GM04503 (cell line): ENCODE data around the gene MCOLN2.

Experiments used
- DNase-seq: peaks from one replicate; pipeline ENCODE4 v3.0.0-alpha.2; 2012; ENCODE audit warnings: low read depth

Gene MCOLN2

DNA sequence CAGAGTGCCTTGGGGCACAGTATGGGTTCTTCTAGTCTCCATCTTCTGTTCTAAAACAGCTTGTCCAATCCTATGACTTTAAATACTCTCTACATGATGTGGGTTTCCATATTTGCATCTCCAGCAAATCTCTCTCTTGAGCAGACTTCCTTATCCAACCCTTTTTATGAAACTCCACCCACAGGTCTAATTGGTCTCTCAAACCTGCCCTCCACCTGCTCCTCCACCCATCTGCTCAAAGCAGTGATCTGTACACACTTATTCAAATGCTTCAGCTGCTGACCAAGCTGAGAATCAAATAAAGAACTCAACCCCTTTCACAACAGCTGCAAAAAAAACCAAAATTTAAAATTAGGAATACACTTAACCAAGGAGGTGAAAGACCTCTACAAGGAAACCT, 11.5 kb downstream of the MCOLN2 start:
- no peak for DNase-seq

DNA sequence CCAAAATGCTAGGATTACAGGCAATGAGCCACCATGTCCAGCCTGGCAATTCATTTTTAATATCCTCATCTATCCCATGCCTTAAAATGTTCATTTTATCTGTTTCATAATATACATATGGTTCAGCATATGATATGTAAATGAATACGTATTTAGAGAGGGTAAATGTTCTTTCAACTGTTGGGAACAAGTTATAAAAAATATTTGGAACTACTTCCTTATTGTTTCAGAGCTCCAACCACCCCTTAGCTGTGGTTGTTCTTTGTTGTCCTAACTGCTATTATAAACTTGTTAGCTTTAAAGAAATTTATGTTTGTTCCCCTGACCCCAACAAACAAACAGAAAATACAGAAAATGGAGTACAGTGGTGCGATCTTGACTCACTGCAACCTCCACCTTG, 14.5 kb downstream of the MCOLN2 start:
- no peak for DNase-seq

DNA sequence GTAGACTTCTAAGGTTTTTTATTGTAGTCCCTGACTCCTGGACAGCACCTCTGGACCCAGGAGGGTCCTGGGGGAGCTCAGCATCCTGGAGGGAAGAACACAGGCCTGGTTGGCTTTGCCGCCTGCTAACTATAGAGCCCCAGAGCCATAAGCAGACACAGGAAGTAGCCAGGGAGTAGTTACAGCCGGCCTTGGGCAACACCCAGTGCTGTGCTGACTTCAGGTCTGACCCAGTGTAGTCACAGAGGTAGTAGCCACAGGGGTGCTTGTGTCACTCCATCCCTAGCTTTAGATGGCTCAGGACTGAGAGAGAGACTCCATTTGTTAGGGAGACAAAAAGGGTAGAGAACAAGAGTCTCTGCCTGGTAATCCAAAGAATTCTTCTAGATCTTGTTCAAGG, 21.9 kb downstream of the MCOLN2 start:
- DNase-seq: no peak

DNA sequence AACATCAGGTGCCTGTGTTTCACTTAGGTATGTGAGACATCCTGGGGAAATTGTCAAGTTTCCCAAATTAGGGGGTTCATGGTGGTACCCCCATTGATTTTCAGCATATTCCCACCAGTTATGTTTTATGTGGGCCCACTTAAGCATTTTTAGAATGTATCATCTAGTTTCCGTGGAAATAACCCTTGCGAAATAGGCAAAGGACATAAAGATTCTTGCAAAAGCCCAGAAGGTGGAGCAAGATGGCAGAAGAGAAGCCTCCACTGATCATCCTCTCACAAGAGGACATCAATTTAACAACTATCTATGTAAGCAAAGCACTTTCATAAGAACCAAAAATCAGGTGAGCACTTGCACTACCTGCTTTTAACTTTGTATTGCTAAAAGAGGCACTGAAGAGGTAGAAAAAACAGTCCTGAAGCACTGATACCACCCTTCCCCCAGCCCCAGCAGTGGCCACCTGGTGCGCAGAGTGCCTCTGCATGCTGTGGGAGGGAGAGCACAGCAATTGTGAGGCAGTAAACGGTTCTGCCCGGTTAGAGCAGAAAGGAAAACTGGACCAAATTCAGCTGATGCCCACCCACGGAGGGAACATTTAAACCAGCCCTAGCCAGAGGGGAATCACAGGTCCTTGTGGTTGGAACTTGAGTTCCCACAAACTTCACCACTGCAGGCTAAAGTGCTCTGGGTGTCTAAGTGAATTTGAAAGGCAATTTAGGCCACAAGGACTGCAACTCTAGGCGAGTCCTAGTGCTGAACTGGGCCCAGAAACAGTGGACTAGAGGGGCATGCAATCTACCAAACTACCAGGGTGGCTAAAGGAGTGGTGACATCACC, 23.2 kb downstream of the MCOLN2 start:
- no peak for DNase-seq

DNA sequence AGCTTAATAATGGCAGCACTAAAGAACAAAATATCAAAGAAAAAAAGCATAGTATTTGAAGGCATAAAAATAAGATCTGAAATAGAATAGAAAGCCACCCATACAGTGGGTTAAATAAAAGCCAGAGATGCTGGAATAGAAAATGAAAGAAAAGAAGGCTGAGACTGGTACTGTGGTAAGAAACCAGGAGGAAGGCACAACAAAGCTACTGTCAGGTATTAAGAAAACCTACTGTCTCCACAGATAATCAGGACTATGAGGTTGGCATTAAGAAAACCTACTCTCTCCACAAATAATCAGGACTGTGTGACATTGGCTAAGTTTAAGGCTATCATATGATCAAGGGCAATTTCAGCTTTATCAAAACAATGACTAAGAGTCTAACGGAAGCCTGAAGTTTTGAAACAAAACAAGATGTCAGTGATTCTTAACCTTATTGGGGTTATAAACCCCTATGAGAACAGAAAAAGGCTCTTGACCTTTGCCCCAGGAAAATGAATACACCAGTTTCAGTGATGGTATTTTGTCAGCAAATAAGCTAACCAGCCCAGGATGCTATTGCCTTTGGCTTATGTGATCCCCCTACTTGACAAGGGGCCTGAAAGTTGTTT, 24.4 kb downstream of the MCOLN2 start:
- no peak for DNase-seq

DNA sequence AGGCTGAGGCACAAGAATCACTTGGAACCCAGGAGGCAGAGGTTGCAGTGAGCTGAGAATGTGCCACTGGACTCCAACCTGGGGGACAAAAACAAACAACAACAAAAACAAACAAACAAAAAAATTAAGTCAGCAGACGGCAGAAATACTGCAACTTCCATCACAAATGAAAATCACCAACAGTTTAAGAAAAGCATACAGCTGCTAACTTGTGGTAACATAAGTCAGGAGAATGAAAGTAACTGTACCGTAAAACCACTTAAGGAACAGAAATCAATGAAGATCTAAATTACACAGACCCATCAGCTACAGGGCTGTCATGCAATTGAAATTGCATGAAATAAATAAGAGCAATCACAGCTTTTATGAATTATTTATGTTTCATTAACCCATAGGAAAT, 25.0 kb downstream of the MCOLN2 start:
- no peak for DNase-seq

DNA sequence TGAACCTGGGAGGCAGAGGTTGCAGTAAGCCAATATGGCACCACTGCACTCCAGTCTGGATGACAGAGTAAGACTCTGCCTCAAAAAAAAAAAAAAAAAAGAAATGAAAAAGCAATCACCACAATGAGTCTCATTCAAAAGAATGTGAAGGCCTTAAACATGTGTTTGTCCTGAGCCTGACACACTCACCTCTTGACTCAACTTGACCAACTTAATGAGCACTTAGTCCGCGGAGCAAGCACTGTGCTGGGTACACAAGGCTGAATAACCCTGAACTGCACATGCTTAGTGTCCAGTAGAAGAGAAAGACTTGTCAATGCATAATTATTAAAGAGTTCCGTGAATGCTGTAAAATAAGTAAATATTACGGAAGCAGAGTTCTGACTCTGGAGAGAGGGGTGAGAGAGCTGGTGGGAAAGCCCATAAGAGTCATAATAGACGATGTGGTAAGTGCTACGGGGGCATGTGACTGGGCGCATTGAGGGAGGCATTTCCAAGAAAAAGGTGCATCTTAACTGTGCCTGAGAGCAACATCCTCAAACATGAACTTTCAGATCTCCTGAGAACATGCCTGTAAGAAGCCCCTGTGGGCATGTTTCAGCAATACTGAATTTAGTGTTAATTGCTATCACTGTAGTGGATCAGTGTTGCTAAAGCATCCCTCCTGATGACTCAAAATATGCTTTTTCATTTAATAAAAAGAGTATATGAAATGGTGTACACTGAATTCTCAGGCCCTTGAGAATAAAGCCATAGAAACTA, 27.2 kb downstream of the MCOLN2 start:
- no peak for DNase-seq

DNA sequence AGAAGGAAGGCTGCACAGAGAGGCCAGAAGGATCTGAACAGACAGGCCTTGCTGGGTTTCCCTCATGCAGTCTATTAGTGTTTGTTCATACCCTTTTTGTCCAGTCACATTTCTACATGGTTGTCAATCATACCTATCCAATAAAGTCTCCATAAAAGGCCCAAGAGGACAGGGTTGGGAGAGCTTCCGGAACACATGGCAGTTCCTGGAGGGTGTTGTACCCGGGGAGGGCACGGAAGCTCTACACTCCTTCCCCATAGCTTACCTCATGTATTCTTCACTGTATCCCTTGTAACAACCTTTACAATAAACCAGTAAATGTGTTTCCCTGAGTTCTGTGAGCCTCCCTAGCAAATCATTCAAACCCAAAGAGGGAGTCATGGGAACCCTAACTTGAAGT, 28.0 kb downstream of the MCOLN2 start:
- no peak for DNase-seq

DNA sequence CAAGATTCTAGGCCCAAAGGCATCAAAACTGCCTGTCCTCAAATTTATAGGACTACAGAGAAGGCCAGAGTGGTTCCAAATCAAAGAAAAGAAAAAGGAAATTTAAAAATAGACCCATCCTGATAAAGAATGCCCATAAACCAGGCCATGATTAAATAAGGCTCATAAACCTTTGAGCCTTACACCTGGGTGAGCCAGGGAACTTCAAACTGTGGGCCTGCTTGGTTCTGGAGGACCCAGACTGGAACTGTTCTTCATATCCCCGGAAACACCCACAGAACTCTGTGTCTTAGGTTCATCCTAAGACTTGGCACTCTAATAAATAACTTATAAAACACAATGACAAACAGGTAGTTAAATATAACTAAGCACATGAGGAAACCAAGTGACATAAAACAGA, 28.8 kb downstream of the MCOLN2 start:
- no peak for DNase-seq

DNA sequence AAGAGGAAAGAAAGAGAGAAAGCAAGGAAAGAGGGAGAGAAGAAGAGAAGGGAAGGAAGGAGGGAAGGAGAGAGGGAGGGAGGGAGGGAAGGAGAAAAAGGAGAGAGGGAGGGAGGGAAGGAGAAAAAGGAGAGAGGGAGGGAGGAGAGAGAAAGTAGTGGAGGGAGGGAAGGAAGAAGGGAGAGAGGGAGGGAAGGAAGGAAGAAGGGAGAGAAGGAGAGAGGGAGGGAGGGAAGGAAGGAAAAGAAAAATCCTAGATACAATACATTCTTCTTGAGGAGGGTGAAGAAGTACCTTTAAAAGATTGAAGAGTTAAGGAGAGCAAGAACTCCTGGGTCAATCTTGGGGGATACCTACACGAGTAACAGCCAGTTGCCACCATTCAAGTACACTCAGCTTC, 29.2 kb downstream of the MCOLN2 start:
- no peak for DNase-seq

DNA sequence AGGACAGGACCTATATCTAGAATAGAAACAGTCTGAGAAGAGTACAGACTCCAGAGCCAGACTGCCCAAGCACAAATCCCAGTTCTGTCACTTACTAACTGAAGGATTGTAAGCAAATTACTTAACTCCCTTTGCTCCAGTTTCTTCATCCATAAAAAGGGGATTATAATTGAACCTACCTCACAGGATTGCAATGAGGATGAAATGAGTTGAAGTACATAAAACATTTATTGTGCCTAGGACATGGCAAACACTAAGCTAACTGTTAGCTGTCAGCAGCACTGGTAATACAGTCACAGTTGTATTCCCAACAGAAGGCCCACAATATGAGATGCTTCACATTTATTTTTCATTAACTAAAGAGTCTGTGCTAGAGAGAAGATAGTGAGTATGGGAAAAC, 33.9 kb downstream of the MCOLN2 start:
- no peak for DNase-seq

DNA sequence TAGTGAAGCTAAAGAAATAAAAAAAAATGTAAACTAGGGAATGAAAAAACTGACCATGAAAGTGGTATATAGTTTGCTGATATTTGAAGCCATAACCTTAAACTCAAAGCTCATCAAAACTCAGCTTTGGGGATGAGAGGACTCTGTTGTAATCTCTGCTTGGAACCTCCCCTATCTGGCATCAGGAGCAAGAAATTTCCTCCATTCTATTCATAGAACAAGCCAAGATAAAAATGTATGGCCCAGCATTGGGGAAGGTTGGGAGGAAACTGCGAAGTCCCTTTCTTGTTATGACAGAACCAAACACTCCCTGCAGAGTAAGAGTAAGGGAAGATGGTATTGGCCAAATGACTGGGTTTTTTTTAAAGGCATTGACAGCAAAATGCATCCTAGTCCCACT, 35.6 kb downstream of the MCOLN2 start:
- DNase-seq: no peak

DNA sequence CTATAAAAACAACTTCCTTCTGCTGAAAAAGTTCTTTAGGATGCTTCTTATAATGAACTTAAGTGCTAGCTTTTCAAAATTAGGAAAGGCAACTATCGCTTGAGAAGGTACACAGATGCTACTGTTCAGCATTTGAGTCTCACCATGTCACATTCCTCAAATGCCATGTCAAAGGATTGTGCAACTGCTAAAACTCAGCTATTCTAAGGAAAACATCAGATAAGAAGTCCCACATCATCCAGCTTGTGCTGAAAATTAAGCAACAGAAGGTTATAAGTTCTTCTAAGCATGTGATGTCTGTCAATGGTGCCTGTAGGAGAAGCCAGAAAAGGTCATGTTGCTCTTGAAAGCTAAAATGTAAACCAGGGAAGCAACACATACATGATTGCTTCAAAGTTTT, 36.5 kb downstream of the MCOLN2 start:
- DNase-seq: peak; percentile 28

DNA sequence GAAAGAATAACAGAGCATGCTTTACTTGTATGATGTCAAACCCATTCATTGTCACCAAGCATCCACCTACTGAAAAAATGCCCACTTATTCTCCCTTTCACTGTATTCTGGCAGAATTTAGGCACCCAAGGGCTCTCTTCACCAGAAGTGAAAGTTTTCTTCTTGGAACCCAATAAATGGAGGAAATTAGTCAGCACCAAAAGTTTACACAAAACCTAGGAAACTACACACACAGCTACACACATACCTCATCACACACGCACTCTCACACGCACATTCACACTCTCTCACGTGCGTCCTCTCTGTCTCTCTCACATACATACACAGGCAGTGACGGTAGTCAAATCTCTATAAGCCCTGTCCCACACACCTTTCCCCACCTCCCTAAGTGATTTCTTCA, 37.6 kb downstream of the MCOLN2 start:
- DNase-seq: no peak

DNA sequence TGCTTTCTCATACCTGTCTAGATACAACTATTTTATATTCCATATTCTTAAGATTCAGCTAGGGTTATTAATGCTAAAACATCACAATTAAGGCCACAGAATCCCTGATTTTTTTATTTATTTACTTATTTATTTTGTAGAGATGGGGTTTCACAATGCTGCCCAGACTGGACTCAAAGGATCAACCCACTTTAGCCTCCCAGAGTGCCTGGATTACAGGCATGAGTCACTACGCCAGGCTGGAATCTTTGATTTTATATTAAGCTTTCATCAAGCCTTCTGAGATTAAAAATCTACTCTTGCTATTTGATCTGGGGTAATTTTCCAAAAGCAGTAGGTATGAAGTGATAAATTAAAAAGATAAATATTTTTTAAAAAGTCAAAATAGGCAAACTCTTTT, 38.9 kb downstream of the MCOLN2 start:
- no peak for DNase-seq

DNA sequence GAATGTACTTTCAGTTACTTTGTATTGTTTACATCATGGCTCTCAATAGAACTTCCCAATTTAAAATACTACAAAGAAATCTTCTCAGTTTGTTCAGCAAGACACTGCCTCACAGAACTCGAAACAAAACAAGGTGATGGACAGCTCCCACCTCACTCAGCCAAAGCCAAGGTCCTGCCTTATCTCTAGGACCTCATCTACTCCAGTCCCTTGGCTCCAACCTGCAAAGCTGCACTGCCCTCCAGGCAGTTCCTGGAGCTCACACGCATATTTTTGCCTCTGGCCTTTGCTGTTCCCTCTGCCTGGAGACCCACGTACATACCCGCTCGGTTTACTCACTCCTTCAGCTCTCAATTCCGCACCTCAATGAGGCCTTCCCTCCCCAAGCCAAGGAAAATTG, 40.3 kb downstream of the MCOLN2 start:
- DNase-seq: no peak

DNA sequence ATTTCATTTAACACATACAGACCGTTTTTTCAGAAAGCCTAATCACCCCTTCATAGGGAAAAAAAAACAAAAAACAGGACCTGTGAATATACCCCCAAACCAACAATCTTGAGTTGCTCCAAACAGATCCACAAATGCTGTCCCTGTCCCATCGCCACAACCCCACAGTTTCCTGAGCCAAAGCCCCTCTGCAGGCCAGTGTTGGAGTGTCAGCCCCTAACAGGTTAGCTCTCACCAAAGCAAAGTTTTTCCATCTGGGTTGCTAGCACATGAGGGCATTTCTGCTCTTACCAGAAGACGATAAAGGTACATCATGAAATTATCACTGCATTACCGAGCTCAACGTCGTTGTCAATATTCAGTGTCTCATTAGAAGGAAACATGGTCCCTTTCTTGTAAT, 40.8 kb downstream of the MCOLN2 start:
- no peak for DNase-seq

DNA sequence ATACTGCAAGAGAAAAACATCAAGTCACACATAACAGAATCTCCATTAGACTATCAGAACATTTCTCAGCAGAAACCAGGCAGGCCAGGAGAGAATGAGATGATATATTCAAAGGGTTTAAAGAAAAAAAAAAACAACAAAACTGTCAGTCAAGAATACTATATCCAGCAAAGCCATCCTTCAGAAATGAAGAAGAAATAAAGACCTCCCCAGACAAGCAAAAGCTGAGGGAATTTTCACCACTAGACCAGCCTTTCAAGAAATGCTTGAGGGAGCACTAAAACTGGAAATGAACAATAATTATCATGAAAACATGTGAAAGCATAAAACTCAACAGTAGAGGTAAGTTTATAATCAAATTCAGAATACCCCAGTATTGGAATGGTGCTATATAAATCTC, 47.2 kb downstream of the MCOLN2 start:
- DNase-seq: no peak

DNA sequence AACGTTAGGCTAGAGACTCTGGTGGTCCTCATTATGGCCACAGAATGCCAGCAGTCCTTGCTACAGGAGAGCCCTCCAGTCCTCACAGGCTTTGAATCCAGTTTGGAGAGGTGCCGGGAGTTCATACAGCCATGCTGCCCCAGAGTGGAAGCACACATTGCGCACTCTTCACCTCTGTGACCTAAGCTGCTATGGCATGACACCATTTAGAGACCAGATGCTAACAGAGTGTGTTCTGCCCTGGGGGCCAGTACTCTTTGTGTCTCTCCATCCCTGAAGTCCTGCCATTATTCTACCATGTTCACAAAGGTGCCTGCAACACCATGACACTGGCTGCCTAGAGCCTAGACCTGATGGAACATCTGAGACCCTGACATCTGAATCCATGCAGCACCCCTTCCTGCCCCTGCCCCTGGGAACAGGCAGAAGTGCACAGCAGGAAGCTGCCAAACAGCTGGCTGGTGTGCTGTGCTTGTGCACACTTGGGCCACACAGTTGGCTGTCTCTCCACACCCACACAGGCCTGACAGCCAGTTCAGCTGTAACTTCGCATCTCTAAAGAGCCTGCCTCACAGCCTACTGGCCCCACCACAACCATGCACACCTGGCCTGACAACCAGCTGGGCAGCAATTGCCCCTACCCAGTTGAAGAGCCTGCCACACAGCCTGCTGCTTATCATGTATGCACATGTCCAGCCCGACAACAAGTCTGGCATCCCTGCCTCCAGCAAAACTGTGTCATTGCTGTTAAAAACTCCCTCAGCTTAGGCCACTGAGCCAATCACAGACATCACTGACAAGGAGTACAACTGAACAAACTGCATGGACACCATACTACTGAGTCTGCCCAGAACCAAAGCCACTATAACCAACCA, 49.1 kb downstream of the MCOLN2 start:
- no peak for DNase-seq

DNA sequence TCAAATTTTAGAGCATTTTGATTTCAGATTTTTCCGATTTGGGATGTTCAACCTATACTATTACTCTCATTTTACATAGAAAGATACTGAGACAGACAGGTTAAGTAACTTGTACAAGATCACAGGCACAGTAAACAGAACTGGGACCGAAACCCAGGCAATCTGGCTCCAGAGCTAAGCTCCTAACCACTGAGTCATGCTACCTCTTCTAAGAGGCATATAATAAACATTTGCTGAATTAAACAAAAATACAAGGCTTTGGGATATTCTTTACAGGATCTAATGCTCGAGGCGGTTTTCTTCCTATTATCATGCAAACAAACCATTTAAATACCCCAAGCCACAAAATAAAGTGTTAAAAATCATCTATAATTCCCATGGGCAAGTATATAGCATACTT, 50.3 kb downstream of the MCOLN2 start:
- no peak for DNase-seq

DNA sequence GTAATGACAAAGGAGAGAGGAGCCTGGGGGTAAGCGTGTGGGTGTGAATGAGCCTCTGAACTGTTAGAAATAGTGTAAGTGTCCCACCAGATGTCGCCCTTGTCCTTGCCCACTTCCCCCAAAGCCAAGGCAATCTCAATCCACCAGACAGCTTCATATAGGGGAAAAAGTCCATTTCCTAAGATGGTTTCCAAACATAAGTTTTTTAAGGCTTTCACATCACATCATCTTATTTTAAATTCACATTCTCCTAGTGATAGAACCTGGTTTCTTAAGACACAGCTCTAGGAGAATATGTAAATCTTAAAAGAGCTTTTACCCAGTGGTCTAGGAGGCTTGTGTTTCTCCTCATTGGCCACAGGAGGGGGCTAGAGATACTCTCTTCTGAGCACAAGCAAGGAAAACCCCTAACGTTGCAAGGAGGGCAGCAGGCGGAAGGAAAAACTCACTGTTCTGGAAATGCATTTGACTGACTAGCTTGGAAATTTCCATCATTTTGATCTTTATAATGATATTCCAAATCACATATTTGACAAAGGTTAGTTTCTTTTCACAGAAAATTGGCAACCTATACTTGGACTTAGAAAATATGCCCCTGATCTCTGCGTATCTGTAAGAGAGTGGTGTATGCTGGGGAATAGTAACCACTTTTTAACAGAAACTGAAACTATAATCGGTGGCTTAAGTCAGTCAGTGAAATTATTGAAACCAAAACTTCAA, 52.0 kb downstream of the MCOLN2 start:
- DNase-seq: peak; percentile 60

DNA sequence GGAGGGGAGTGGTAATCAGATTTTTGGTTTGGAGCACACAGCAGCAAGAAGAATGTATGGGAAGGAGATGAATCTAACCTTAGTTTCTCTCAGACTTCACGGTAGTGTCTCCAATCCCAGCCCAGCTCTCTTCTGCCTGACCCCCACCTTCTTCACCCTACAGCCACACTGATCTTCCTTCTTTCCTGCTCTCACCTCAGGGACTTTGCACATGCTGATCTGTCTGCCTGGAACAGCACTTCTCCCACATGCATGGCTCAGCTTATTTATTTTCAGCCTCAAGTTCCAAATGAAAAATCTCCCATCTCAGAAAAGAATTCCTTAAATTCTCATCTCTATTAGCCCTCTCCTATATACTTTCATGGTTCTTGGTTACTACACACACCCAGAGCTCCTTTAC, 55.1 kb downstream of the MCOLN2 start:
- DNase-seq: no peak
